Amniotic epithelial cell (primary cell): ENCODE measurements around the gene PXDN.

ENCODE experiments used
- DNase-seq: peaks from one replicate; pipeline ENCODE4 v3.0.0-alpha.2; 2010; ENCODE audit warnings: low read depth

Gene PXDN

DNA sequence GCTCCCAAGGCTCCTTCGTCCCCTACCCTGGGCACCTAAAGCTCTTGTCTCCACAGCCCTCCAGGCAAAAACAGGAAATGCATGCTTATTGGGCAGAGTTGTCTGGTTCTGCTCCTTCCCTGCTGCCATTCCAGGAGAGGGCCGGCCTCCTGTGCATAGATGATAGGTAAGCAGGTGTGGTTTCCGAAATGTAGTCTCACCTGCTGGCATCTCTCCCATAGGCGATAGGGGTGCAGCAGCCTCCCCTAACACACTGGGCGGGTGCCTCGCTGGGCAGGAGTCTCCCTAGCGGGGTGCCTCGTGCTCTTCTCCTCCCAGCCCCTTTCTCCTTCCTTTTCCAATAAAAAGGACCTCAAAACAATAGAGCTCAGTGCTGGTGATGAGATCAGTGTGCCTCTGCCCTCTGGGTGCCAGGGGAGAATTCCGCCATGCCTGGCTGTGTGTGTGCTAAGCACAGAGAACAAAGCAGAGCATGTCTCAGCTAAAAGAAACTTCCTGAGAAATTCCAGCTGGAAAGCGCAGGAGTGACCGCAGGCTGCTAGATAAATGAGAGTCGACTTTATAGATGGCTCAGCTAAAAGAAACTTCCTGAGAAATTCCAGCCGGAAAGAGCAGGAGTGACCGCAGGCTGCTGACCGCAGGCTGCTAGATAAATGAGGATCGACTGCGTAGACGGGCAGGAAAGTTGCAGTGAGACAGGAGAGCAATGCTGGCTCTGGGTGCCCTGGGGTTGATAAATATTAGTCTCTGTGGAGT lies 11.3 kb upstream of the PXDN start:
- DNase-seq = no peak

DNA sequence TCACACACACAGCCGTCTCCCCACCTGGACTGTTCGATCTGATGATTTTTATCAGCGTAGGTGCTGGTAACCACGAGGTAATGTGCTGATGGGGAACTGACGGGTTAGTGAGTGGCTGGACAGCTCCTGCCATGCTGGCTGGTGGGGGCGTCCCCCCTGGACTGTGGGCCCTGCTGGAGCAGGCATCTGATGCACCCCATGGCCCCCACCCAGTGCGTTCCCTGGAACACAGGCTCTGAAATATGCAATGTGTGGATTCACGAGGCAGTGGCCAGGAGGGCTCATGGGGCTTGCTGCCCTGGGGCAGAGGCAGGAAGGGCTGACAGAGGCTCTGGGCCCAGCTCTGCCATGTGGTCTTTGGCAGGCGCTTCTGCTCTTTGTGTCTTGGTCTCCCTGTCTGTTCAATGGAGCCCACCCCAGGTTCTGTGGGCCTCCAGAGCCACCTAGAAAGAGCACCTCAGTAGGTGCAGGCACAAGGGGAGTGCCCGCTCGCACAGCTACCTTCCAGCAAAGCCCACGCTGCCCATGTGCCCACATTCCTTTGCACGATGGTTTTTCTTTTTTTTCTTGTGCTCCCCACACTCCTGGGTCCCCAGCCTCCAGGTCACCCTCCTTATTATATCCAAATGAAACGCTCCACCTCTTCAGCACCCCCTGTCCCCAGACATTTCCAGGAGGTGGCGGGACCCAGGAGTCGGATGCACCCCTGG lies 10.3 kb upstream of the PXDN start:
- DNase-seq = no peak

DNA sequence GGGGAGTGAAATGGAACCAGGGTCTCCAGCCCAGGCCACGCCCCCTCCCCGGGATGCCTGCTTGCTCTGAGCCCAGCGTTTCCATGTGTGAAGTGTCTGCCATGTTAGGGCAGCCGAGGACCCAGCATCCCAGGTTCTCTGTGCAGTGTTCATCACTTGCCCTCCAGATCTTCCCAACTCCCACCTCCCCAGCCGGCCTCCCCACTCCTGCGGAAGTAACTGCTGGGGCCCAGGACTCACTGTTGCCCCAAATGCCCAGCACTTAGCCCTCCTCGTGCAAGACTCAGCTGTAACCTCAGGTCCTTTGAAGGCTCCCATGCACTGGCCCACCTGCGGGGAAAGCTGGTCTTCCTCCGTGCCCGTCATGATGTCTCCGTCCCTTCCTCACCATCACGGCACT lies 9.7 kb upstream of the PXDN start:
- no peak for DNase-seq

DNA sequence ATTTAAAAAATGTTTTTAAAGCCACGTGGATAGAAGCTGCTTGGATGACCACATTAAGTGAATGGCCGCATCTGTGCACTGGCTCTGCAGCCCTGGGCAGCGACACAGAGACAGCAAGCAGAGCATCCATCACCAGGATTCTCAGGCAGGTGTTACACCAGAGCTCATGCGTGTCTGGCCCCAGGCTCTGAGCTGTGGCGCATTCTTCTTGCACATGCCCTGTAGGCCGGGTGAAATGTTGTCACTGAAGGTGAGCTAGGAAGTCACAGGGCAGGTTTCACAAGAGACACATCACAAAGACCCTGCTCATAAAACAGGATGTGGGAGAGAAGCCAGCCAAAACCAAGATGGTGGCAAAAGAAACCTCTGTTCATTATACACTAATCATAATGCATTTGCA lies 8.4 kb upstream of the PXDN start:
- no peak for DNase-seq

DNA sequence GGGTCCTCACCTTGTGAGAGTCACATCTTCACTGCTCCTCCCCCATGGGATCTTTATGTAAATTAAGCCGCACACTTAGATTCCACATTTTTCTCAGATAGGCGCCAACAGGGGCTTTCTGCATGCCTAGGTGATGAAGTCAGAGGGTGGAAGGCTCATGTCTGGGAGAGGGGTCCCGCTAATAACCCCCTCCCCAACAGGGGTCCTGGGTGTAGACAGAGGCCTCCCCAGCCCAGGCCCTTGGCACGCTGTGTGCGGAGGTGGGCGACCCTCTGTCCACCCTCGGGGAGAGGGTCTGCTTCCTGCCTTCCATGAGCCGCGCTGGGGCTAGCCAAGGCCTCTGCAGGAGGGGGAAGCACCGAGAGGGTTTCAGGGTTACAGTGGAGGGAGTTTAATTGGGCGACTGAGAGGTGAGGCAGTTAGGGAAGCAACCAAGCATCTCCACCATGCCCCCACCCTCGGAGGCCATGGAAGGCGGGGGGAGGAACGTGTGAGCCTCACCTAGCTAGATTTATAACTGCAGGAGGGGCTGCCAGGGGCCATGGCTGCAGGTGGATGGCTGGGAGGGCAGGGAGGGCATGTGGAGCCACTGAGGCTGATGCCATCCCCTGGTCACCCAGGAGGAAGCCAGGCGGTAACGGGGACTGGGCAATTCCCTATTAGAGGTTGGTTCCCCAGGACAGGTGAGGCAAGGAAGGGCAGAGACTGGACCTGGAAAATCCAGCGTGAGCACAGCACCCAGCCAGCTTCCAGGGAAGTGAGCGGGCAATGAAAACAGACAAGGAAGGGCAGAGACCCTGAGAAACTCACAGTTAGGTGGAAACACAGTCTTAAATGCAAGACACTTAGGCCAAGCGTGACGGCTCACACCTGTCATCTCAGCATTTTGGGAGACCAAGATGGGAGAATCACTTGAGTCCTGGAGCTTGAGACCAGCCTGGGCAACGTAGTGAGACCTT lies 7.7 kb upstream of the PXDN start:
- DNase-seq = no peak

DNA sequence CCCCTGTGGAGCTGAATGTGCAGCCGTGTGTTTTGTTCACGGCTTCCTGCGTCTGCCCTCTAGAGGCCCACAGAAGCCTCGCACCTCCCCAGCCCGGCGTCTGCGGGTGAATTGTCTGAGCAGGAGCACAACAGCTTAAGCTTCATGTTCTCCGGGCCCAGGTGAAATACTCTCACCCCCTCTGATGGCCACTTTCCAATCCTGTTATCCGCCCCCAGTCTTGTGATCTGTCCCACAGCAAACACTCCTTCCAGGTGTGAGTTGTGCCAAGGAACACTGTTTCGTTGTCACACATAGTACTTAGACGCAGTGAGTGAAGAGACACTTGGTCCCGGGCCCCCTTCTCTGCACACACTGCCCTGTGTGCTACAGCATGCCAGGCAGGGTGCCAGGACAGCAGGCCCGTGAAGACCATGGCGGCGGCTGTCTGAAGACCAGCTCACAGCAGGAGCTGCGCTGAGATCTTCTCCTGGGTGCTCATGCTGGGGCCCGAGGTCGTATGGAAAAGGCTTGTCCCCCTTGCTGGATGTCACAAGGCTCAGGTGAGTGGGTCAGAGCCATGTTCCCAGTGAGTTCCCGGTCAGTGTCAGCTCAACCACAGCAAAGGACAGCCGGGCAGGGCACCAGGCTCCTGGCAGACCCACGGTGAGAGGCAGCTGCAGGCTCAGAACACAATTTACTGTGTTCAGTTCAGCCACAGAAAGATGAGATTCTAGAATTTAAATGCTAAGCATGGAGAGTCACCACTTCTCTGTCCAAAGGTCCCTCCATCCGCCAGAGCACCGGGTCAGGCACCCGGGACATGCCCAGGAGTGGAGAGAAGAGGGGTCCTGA lies 6.8 kb upstream of the PXDN start:
- DNase-seq = peak; percentile 85

DNA sequence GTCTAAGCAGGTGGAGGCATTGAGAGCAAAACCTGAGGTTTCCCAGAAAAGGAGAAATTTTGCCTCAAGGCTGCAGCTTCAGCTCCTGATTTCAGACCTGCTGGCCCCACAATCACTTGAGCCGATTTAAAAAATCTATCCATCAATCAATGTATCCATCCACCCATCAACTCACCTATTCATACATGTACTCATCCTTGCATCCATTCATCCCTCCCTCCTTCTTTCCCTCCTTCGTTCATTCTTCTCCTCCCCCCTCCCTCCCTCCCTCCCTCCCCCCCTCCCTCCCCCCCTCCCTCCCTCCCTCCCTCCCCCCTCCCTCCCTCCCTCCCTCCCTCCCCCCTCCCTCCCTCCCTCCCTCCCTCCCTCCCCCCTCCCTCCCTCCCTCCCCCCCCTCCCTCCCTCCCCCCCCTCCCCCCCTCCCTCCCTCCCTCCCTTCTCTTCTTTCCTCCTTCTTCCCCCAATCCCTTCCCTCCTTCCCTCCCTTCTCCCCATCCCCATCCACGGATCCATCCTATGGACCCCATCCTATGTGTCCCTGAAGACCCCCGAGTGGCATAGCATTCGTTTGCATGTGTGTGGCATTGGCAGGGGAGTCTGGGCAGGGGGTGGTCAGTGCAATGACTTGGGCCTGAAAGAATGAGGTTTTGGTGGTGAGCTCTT lies 6.1 kb upstream of the PXDN start:
- DNase-seq = no peak

DNA sequence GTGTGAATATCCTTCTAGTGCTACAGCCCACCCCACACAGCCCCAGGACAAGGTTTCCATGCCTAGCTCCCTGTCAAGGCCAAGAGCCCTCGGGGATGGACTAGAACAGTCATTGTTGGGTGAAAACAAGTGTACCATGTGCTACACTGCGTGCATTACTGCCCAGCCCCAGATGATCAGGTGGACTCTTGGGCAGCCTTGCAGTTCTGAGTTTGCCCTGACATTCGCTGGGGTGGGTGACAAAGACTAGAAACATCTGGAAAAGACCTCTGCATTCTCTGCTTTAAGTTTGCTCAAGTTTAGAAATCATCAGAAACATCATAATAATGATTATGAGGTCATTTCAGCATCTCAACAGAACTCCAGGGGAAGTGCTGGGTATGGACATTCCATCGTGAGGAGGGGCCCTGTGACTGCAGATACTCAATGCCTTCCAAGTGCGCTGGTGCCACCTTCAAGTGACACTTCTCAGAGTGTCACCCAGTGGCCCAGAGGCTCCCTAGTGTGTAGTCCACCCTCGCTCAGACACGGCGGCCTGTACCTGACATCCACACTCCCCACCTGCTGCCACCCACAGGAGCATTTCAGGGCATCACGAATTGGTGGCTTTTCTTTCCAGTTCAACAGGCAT lies 5.3 kb upstream of the PXDN start:
- no peak for DNase-seq

DNA sequence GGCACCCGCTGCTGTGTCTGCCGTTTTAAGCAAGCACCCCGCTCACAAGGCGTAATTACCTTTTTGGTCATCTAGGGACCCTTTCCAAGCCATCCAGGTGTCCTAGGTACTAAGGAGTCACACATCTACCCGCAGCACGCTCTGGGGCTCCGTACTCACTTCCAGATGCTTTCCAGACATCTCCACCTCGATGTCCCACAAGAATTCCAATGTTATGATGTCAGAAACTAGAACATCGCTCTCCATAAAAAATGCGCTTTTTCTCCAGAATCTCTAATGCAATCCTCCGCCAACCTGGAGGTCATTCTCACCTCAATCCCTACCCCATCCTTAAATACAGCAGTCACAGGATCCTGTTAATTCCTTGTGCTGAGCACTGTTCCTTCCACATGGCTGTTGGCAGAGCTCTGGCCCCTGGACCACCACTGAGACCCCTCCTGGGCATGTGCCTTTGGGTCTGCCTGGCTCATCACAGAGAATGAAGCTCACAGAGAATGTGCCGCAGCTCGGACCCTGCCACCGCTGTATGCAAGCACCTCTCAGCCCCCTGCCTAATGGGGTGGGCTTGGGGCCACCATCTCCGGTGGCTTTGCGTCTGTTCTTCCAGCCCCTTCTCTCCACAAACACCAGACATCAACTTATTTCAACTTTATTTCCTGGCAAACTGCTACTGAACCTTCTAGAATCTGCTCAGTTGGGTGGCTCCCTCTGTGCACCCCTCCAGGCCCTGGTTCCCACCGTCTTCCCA lies 4.6 kb upstream of the PXDN start:
- DNase-seq = peak; percentile 56

DNA sequence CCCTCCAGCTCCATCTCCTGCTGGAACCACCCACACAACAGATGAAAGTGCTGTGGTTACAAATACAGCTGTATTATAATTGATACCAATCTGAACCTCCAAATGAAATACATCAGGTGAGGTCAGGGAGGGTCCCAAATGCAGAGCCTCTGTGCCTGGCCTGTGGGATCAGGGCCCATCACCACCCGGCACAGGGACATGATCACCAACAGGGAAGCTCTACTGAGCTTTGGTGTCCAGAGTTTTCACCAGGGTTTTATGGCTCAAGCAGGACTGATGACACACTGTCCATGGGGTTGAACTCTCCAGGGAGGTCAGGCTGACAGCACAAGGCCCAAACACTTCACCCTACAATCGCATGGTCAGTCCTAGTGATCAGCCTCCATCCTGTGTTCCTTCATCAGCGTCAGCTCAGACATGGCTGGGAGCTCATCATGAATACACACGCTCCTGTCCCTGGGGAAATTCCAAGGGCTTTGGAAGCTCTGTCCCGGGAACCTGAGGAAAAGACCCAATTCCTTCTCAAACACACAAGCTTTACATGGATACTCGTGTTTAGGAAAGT lies 3.9 kb upstream of the PXDN start:
- no peak for DNase-seq

DNA sequence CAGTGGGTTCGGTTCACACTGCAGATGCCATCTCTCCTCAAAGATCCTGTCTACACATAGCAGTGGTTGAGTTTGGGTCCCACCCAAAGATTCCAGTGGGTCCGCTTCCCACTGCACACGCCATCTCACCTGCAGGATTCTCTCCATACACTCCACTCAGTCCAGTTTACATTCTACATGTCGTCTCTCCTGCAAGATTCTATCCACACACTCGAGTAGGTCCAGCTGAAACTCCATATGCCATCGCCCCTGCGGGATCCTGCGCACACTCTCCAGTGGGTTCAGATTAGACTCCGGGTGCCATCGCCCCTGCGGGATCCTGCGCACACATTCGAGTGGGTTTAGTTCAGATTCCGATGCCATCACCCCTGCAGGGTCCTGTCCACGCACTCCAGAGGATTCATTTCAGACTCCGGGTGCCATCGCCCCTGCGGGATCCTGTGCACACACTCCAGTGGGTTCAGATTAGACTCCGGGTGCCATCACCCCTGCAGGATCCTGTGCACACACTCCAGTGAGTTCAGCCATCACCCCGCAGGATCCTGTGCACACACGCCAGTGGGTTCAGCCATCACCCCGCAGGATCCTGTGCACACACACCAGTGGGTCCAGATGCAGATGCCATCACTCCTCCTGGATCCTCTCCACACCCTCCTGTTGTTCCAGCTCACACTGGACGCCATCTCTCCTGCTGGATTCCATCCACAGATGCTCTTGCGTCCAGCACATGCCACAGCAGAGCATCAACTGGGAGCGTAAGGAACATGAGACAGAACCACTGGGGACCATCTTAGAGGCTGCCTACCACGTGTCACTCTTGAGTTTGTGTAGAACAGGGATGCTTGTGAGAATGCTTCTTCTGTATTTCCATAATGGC lies 3.0 kb upstream of the PXDN start:
- DNase-seq = no peak

DNA sequence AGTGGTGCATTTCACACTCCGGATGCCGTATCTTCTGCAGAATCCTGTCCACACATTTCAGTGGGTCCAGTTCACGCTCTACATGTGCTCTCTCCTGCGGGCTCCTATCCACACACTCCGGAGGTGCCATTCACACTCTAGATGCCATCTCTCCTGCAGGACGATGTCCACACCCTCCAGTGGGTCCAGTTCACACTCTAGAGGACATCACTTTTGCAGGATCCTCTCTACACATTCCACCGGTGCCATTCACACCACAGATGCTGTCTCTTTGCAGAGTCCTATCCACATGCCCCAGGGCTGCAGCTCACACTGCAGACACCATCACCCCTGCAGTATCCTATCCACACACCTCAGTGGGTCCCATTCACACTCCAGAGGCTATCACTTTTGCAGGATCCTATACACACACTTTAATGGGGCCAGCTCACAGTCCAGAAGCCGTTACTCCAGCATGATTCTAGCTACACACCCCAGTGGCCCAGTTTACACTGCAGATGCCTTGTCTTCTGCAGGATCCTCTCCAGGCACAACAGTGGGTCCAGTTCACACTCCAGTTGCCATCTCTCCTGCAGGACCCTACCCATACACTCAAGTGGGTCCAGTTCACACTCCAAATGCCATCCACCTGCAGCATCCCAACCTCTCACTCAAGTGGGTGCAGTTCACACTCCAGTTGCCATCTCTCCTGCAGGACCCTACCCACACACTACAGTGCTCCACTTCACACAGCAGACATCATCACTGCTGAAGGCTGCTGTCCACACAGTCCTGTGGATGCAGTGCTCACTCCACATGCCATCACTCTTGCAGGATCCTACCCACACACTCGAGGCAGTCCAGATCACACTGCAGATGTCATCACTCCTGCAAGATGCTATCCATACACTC lies 2.1 kb upstream of the PXDN start:
- DNase-seq = no peak

DNA sequence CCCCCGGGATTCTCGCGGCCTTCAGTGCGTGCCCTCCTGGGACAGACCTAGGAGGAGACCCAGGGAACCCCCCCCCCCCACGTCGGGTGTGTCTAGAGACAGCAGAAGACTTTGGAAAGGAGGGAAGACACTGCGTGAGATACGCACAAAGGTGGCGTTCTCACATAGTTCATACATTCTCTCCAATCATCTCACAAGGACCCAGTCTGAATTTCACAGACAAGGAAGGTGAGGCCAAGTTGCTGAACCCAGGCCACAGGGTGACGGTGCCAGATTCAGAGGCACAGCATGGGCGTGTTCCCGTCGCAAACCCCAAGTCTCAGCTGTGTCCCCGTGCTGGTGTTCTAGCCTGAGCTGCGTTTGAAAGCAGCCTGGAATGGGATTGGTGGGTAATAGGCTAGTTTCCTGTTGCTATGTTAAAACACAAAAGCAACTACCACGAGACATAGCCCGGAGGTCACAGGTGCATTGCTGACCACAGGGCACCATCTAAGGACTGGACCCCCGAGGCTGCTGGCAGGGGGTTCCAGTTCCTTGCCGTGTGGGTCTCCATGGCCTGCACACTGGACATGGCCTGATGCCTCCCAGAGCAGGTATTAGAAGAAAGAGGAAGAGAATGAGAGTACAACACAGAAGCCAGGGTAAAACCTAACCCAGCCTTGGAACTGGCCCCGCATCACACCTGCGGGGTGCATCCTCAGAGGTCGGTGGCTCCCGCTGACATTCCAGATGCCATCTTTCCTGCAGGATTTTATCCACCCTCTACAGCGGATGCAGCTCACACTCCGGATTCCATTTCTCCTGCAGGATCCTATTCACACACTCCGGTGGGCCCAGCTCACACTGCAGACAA lies 1.1 kb upstream of the PXDN start:
- no peak for DNase-seq

DNA sequence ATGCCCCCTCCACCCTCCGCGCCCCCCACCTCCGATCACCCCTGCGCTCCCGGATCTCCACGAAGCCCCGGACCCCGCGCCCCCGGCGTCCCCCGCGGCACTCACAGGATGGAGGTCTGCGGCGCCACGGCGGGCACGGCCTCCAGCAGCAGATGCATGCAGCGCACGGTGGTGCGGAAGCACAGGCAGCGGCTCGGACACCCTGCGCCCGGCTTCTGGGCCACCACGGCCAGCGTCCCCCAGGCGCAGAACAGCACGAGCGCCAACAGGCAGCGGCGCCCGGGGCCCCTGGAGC lies 217 bp downstream of the PXDN start:
- DNase-seq = peak; percentile 36

DNA sequence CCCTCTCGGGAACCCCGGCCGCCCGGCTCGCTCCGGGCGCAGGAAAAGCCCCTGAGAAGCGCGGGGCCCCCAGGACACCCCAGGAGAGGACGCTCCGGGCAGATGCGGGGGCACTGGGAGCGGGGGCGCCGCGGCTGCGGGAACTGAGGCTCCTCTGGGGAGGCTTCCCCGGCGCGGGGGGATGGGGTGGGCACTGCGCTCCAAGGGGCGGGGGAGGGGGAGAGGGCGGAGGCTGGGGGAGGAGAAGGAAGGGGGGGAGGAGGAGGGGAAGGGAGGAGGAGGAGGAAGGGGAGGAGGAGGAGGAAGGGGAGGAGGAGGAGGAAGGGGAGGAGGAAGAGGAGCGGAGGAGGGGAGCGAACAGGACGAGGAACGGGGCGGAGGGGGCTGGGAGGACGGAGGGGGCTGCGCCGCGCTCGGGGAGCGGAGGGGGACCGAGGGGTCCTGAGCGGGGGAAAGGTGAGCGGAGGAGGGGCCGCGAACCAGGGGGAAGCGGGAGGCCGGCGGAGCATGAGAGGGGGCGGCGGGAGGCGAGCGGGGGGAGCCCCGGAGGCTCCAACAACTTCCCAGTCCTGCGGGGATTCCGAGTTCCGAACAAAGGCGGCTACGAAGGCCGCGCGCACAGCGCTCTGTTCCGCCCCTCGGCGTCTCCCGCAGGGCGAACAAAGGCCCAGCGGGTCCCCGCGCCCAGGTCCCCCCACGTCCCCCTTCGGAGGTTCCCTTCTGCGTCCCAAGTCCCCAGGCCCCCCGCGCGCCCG lies 742 bp downstream of the PXDN start:
- peak; percentile 74 for DNase-seq
